HG02798 (cell line): ENCODE results near the gene TMEM222.

ENCODE experiments used
- ATAC-seq: cut with Tn5 transposase; IDR thresholded peaks from one replicate; pipeline ENCODE4 v1.9.1; 2021; ENCODE audit warnings: mild to moderate bottlenecking; ENCODE audit not compliant: unreplicated experiment, poor library complexity

TMEM222 gene

GRCh38 chr1:27306071-27306470 is 15.9 kb upstream of the TMEM222 start:
- no peak for ATAC-seq

GRCh38 chr1:27306892-27307761 is 14.8 kb upstream of the TMEM222 start:
- no peak for ATAC-seq

- no peak for ATAC-seq
Measured at GRCh38 chr1:27307874-27308598, 13.9 kb upstream of the TMEM222 start.

GRCh38 chr1:27314169-27314568 is 7.8 kb upstream of the TMEM222 start:
- no peak for ATAC-seq

- no peak for ATAC-seq
Measured at GRCh38 chr1:27314737-27315136, 7.2 kb upstream of the TMEM222 start.

- ATAC-seq, result no peak
Measured at GRCh38 chr1:27316860-27317259, 5.1 kb upstream of the TMEM222 start.

GRCh38 chr1:27318136-27318535 is 3.8 kb upstream of the TMEM222 start:
- no peak for ATAC-seq

GRCh38 chr1:27318596-27318995 is 3.4 kb upstream of the TMEM222 start:
- no peak for ATAC-seq

GRCh38 chr1:27322569-27323240 is 742 bp downstream of the TMEM222 start:
- ATAC-seq, result no peak

GRCh38 chr1:27325286-27325685 is 3.3 kb downstream of the TMEM222 start:
- no peak for ATAC-seq

- no peak for ATAC-seq
Measured at GRCh38 chr1:27327964-27328363, 6.0 kb downstream of the TMEM222 start.

GRCh38 chr1:27330786-27331185 is 8.8 kb downstream of the TMEM222 start:
- no peak for ATAC-seq

- no peak for ATAC-seq
Measured at GRCh38 chr1:27331426-27331825, 9.5 kb downstream of the TMEM222 start.

- ATAC-seq, result no peak
Measured at GRCh38 chr1:27331922-27332321, 10.0 kb downstream of the TMEM222 start.

- ATAC-seq, result no peak
Measured at GRCh38 chr1:27332536-27333281, 10.7 kb downstream of the TMEM222 start.

GRCh38 chr1:27333717-27334279 is 11.8 kb downstream of the TMEM222 start:
- ATAC-seq, result no peak

- ATAC-seq, result no peak
Measured at GRCh38 chr1:27335506-27336422, 13.8 kb downstream of the TMEM222 start.

GRCh38 chr1:27336756-27337155 is 14.8 kb downstream of the TMEM222 start:
- ATAC-seq, result no peak

GRCh38 chr1:27338751-27339150 is 16.8 kb downstream of the TMEM222 start:
- no peak for ATAC-seq
